Neural cell (in vitro differentiated cells): ENCODE results near the gene PRND. TPM values are rescaled to one million over a fixed set of nuclear protein-coding genes. Genes with fewer than 3 reads are reported as not detected.

Experiments
- H2AFZ ChIP-seq: fragments of 200-600, 300-800 bp; sonication (generic), shearing (Covaris generic); 2 replicates; pipeline ENCODE4 v1.6.0; 2014; ENCODE audit warnings: low read depth, mild to moderate bottlenecking, antibody characterized with exemption, low read length, moderate library complexity
- H3F3A ChIP-seq: fragments of 200-600 bp; shearing (Covaris generic); 2 replicates; pipeline ENCODE4 v1.6.1; 2016; ENCODE audit warnings: mild to moderate bottlenecking, moderate library complexity, mixed read lengths, antibody characterized with exemption, low read length; ENCODE audit not compliant: insufficient read depth, poor library complexity, severe bottlenecking
- H3K27ac ChIP-seq: fragments of 200-600, 300-800 bp; sonication (generic), shearing (Covaris generic); 2 replicates; pipeline ENCODE4 v1.5.1; 2014; ENCODE audit warnings: mild to moderate bottlenecking, low read length, moderate library complexity
- H3K27me3 ChIP-seq: fragments of 300-800, 200-600 bp; sonication (generic), shearing (Covaris generic); 2 replicates; pipeline ENCODE4 v1.6.0; 2014; ENCODE audit warnings: mild to moderate bottlenecking, low read depth, low read length, moderate library complexity; ENCODE audit not compliant: insufficient read depth
- H3K36me3 ChIP-seq: fragments of 300-800, 200-600 bp; sonication (generic), shearing (Covaris generic); 2 replicates; pipeline ENCODE4 v1.5.1; 2014; ENCODE audit warnings: mild to moderate bottlenecking, antibody characterized with exemption, low read length, moderate library complexity; ENCODE audit not compliant: insufficient read depth
- H3K4me2 ChIP-seq: fragments of 300-800, 200-600 bp; sonication (generic), shearing (Covaris generic); 2 replicates; pipeline ENCODE4 v1.6.0; 2014; ENCODE audit warnings: mild to moderate bottlenecking, low read length
- H3K4me3 ChIP-seq: fragments of 300-800, 200-600 bp; sonication (generic), shearing (Covaris generic); 2 replicates; pipeline ENCODE4 v1.5.1; 2014; ENCODE audit warnings: mild to moderate bottlenecking, low read length, moderate library complexity
- H3K79me2 ChIP-seq: fragments of 200-600 bp; shearing (Covaris generic); replicated peaks from 2 replicates; pipeline ENCODE4 v1.6.0; 2014; ENCODE audit warnings: mild to moderate bottlenecking, low read length, moderate library complexity; ENCODE audit not compliant: insufficient read depth
- H3K9ac ChIP-seq: fragments of 300-800, 200-600 bp; sonication (generic), shearing (Covaris generic); 2 replicates; pipeline ENCODE4 v1.6.1; 2016; ENCODE audit warnings: mild to moderate bottlenecking, low read length, mixed read lengths
- H3K9me2 ChIP-seq: fragments of 200-600 bp; shearing (Covaris generic); 2 replicates; pipeline ENCODE4 v1.6.1; 2016; ENCODE audit warnings: mild to moderate bottlenecking, low read length, mixed read lengths; ENCODE audit not compliant: insufficient read depth
- H3K9me3 ChIP-seq: fragments of 200-600, 300-800 bp; sonication (generic), shearing (Covaris generic); 2 replicates; pipeline ENCODE4 v1.6.1; 2016; ENCODE audit warnings: mild to moderate bottlenecking, mixed run types, low read length, moderate library complexity, mixed read lengths
- H4K20me1 ChIP-seq: fragments of 200-600 bp; shearing (Covaris generic); 2 replicates; pipeline ENCODE4 v1.6.1; 2016; ENCODE audit warnings: mild to moderate bottlenecking, mixed run types; ENCODE audit not compliant: insufficient read depth
- EP300 ChIP-seq: fragments of 450-650 bp; conservative IDR thresholded peaks from 2 replicates; pipeline ENCODE4 v1.6.1; 2014; ENCODE audit warnings: antibody characterized with exemption, mild to moderate bottlenecking, moderate library complexity; ENCODE audit not compliant: poor library complexity, severe bottlenecking
- EZH2 ChIP-seq: fragments of 200-600, 300-800 bp; shearing (Covaris generic), sonication (generic); IDR thresholded peaks from 2 replicates; pipeline ENCODE4 v1.6.1; 2014; ENCODE audit warnings: antibody characterized with exemption, low read length, borderline replicate concordance, mild to moderate bottlenecking; ENCODE audit not compliant: insufficient read depth, poor library complexity, severe bottlenecking
- MXI1 ChIP-seq: fragments of 450-650 bp; conservative IDR thresholded peaks from 2 replicates; pipeline ENCODE4 v1.6.1; 2014; ENCODE audit warnings: antibody characterized with exemption, mild to moderate bottlenecking; ENCODE audit not compliant: poor library complexity, severe bottlenecking
- POLR2AphosphoS5 ChIP-seq: IDR thresholded peaks from 2 replicates; pipeline ENCODE4 v1.6.1; 2012
- RAD21 ChIP-seq: fragments of 450-650 bp; conservative IDR thresholded peaks from 2 replicates; pipeline ENCODE4 v1.6.1; 2014; ENCODE audit warnings: antibody characterized with exemption, mild to moderate bottlenecking, moderate library complexity
- REST ChIP-seq: IDR thresholded peaks from 2 replicates; pipeline ENCODE4 v1.6.1; 2012; ENCODE audit warnings: borderline replicate concordance
- SMC3 ChIP-seq: fragments of 450-650 bp; conservative IDR thresholded peaks from 2 replicates; pipeline ENCODE4 v1.6.1; 2014; ENCODE audit warnings: antibody characterized with exemption, mild to moderate bottlenecking, moderate library complexity; ENCODE audit not compliant: poor library complexity
- TAF1 ChIP-seq: IDR thresholded peaks from 2 replicates; pipeline ENCODE4 v1.6.1; 2012; ENCODE audit warnings: low read depth
- polyA plus RNA-seq: library from polyadenylated mRNA; depleted of rRNA; stranded (reverse); fragments of >200 nt; gene quantifications from 2 replicates; pipeline ENCODE4 v1.2.3, GENCODE V29; 2014
- TF ChIP-seq, protein P1 (sequence below): fragments of 450-650 bp; IDR thresholded peaks from 2 replicates; pipeline ENCODE4 v1.5.1; 2014; ENCODE audit warnings: antibody characterized with exemption, mild to moderate bottlenecking, moderate library complexity; ENCODE audit not compliant: poor library complexity, severe bottlenecking

PRND gene
- polyA plus RNA-seq, 1 donor from 2014 or later, result not detected

DNA sequence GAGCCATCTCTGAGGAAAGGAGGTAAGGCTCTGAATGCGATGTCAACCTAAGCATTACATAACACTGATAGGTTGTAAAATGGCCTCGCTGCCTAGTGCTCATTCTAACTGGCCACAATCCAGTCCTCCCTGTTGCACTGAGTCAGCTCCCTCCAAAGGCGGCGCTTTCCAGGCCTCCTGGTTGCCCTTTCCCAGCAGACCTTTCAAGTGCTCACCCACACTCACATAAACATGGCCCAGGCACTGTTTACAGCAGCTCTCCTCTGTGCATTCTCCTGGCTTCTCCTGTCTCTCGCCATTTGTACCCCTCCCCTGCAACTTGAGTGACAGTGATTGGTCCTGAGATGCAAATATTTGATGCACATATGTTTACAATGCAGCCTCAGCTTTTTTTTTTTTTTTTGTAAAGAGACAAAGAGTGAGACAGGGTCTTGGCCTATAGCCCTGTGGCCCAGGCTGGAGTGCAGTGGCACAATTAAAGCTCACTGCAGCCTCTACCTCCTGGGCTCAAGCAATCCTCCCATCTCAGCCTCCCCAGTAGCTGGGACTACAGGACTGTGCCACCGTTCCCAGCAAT, 36.8 kb upstream of the PRND start:
- TF ChIP-seq TAF1 (no peak), EZH2 (no peak), MXI1 (no peak), SMC3 (no peak), POLR2AphosphoS5 (no peak), RAD21 (no peak), EP300 (no peak), REST (no peak)
- TF ChIP-seq, protein P1, sequence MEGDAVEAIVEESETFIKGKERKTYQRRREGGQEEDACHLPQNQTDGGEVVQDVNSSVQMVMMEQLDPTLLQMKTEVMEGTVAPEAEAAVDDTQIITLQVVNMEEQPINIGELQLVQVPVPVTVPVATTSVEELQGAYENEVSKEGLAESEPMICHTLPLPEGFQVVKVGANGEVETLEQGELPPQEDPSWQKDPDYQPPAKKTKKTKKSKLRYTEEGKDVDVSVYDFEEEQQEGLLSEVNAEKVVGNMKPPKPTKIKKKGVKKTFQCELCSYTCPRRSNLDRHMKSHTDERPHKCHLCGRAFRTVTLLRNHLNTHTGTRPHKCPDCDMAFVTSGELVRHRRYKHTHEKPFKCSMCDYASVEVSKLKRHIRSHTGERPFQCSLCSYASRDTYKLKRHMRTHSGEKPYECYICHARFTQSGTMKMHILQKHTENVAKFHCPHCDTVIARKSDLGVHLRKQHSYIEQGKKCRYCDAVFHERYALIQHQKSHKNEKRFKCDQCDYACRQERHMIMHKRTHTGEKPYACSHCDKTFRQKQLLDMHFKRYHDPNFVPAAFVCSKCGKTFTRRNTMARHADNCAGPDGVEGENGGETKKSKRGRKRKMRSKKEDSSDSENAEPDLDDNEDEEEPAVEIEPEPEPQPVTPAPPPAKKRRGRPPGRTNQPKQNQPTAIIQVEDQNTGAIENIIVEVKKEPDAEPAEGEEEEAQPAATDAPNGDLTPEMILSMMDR, result no peak
- no peak overlapping the region for H3K27ac ChIP-seq
- no peak overlapping the region for H3K9ac ChIP-seq
- H3K4me2 ChIP-seq, result no peak overlapping the region
- no peaks in the 10 kb centered on the region for H3K9me2 ChIP-seq
- H3F3A ChIP-seq, result no peaks in the 10 kb centered on the region
- H2AFZ ChIP-seq, result no peak overlapping the region
- H3K79me2 ChIP-seq, result peaks cover 8% of the 10 kb centered on the region
- no peaks in the 10 kb centered on the region for H3K9me3 ChIP-seq
- H3K27me3 ChIP-seq, result no peaks in the 10 kb centered on the region
- no peak overlapping the region for H3K4me3 ChIP-seq
- no peaks in the 10 kb centered on the region for H4K20me1 ChIP-seq
- no peaks in the 10 kb centered on the region for H3K36me3 ChIP-seq

GRCh38 chr20:4685923-4686221, 35.8 kb upstream of the PRND start:
- Histone ChIP-seq H3K9me3 (no peaks in the 10 kb centered on the region), H4K20me1 (no peaks in the 10 kb centered on the region), H3K36me3 (no peaks in the 10 kb centered on the region), H3K27me3 (no peaks in the 10 kb centered on the region), H2AFZ (no peak overlapping the region), H3K9me2 (no peaks in the 10 kb centered on the region), H3K27ac (peak overlapping the region; percentile 73), H3K79me2 (peaks cover 8% of the 10 kb centered on the region), H3K4me2 (peak overlapping the region; percentile 79), H3F3A (no peaks in the 10 kb centered on the region), H3K9ac (peak overlapping the region; percentile 89), H3K4me3 (peak overlapping the region; percentile 70)
- TF ChIP-seq POLR2AphosphoS5 (no peak), TAF1 (no peak)

- Histone ChIP-seq H3K36me3 (no peaks in the 10 kb centered on the region), H3K79me2 (peaks cover 8% of the 10 kb centered on the region), H3K27ac (no peak overlapping the region), H3K4me3 (peak overlapping the region; percentile 70), H3K9ac (no peak overlapping the region), H3K9me2 (no peaks in the 10 kb centered on the region), H3K9me3 (no peaks in the 10 kb centered on the region), H3K4me2 (no peak overlapping the region), H2AFZ (no peak overlapping the region), H3K27me3 (no peaks in the 10 kb centered on the region), H4K20me1 (no peaks in the 10 kb centered on the region), H3F3A (no peaks in the 10 kb centered on the region)
- TF ChIP-seq REST (no peak), EZH2 (no peak), TAF1 (no peak)
These were observed 33.4 kb upstream of the PRND start for GRCh38 chr20:4688305-4688704.
